OCI-M2 (cell line): ENCODE results near the gene RBBP5.

Source experiments
- DNase-seq: peaks from one replicate; lab custom pipeline; 2025; ENCODE audit not compliant: unreplicated experiment; lab: John Stamatoyannopoulos, UW

Gene RBBP5

GRCh38 chr1:205133287-205133686 is 11.5 kb upstream of the RBBP5 start:
- no peak for DNase-seq

- no peak for DNase-seq
These were observed 7.8 kb upstream of the RBBP5 start for GRCh38 chr1:205129447-205130029.

- no peak for DNase-seq
These were observed 6.3 kb upstream of the RBBP5 start for GRCh38 chr1:205128050-205128449.

- DNase-seq: no peak
These were observed 5.9 kb upstream of the RBBP5 start for GRCh38 chr1:205127646-205128045.

- DNase-seq: no peak
These were observed 2.9 kb upstream of the RBBP5 start for GRCh38 chr1:205124726-205125125.

GRCh38 chr1:205122489-205122882 is 708 bp upstream of the RBBP5 start:
- DNase-seq: no peak

- no peak for DNase-seq
These were observed 3.0 kb downstream of the RBBP5 start for GRCh38 chr1:205118752-205119151.

- DNase-seq: no peak
These were observed 10.4 kb downstream of the RBBP5 start for GRCh38 chr1:205111354-205111753.

- DNase-seq: no peak
These were observed 12.1 kb downstream of the RBBP5 start for GRCh38 chr1:205109711-205110110.

- no peak for DNase-seq
These were observed 12.5 kb downstream of the RBBP5 start for GRCh38 chr1:205109269-205109668.

GRCh38 chr1:205108464-205108863 is 13.3 kb downstream of the RBBP5 start:
- DNase-seq: no peak

GRCh38 chr1:205107327-205107726 is 14.5 kb downstream of the RBBP5 start:
- DNase-seq: no peak

GRCh38 chr1:205102404-205102803 is 19.4 kb downstream of the RBBP5 start:
- DNase-seq: no peak

GRCh38 chr1:205098242-205098641 is 23.5 kb downstream of the RBBP5 start:
- no peak for DNase-seq

- DNase-seq: no peak
These were observed 26.4 kb downstream of the RBBP5 start for GRCh38 chr1:205095422-205095821.

- no peak for DNase-seq
These were observed 30.6 kb downstream of the RBBP5 start for GRCh38 chr1:205091043-205091740.

GRCh38 chr1:205088341-205088740 is 33.4 kb downstream of the RBBP5 start:
- no peak for DNase-seq

- no peak for DNase-seq
These were observed 37.4 kb downstream of the RBBP5 start, which contains the start of gene TMEM81 for GRCh38 chr1:205084360-205084759. TSS of gene TMEM81 (minus strand) at chr1:205084460. CDS start at chr1:205084320, 140 bp downstream.

GRCh38 chr1:205082431-205082830 is 39.3 kb downstream of the RBBP5 start:
- no peak for DNase-seq

GRCh38 chr1:205077934-205078311 is 43.9 kb downstream of the RBBP5 start:
- no peak for DNase-seq

- no peak for DNase-seq
These were observed 44.4 kb downstream of the RBBP5 start for GRCh38 chr1:205077158-205077933.

GRCh38 chr1:205076245-205076761 is 45.5 kb downstream of the RBBP5 start:
- no peak for DNase-seq
